IPS-15b (cell line): Measurements from ENCODE around the gene C1QTNF2.

Source experiments
- H3K27me3 ChIP-seq: one replicate; pipeline ENCODE4 v1.6.1; 2013; ENCODE audit warnings: low read length; ENCODE audit not compliant: control insufficient read depth, insufficient read depth
- H3K36me3 ChIP-seq: one replicate; pipeline ENCODE4 v1.6.1; 2013; ENCODE audit warnings: low read length; ENCODE audit not compliant: control insufficient read depth, insufficient read depth
- H3K4me1 ChIP-seq: one replicate; pipeline ENCODE4 v1.6.1; 2013; ENCODE audit warnings: mild to moderate bottlenecking, low read length; ENCODE audit not compliant: control insufficient read depth, insufficient read depth
- H3K4me3 ChIP-seq: one replicate; pipeline ENCODE4 v1.5.1; 2013; ENCODE audit warnings: low read depth, low read length
- H3K9ac ChIP-seq: one replicate; pipeline ENCODE4 v1.6.1; 2013; ENCODE audit warnings: low read depth, mild to moderate bottlenecking, low read length
- H3K9me3 ChIP-seq: one replicate; pipeline ENCODE4 v1.6.1; 2013; ENCODE audit warnings: mild to moderate bottlenecking, low read length; ENCODE audit not compliant: control insufficient read depth, insufficient read depth

Gene C1QTNF2

GRCh38 chr5:160387445-160387844 is 17.0 kb upstream of the C1QTNF2 start:
- H3K4me1 ChIP-seq: no peaks in the 10 kb centered on the region
- H3K36me3 ChIP-seq: no peaks in the 10 kb centered on the region
- H3K9ac ChIP-seq: no peak overlapping the region
- no peak overlapping the region for H3K4me3 ChIP-seq
- H3K27me3 ChIP-seq: no peaks in the 10 kb centered on the region
- H3K9me3 ChIP-seq: no peaks in the 10 kb centered on the region

GRCh38 chr5:160385496-160385895 is 15.1 kb upstream of the C1QTNF2 start:
- H3K4me1 ChIP-seq: no peaks in the 10 kb centered on the region
- H3K4me3 ChIP-seq: no peak overlapping the region

GRCh38 chr5:160384681-160385080 is 14.3 kb upstream of the C1QTNF2 start:
- no peaks in the 10 kb centered on the region for H3K36me3 ChIP-seq
- no peak overlapping the region for H3K9ac ChIP-seq
- no peak overlapping the region for H3K4me3 ChIP-seq
- H3K4me1 ChIP-seq: no peaks in the 10 kb centered on the region
- H3K9me3 ChIP-seq: no peaks in the 10 kb centered on the region
- no peaks in the 10 kb centered on the region for H3K27me3 ChIP-seq

More at GRCh38 chr5:160385496-160385895, 15.1 kb upstream of the C1QTNF2 start:
- no peaks in the 10 kb centered on the region for H3K27me3 ChIP-seq
- no peaks in the 10 kb centered on the region for H3K9me3 ChIP-seq
- H3K36me3 ChIP-seq: no peaks in the 10 kb centered on the region
- no peak overlapping the region for H3K9ac ChIP-seq

- Histone ChIP-seq H3K4me3 (no peak overlapping the region), H3K9ac (no peak overlapping the region), H3K9me3 (no peaks in the 10 kb centered on the region), H3K36me3 (no peaks in the 10 kb centered on the region), H3K4me1 (no peaks in the 10 kb centered on the region), H3K27me3 (no peaks in the 10 kb centered on the region)
Observed at GRCh38 chr5:160382346-160382745, 11.9 kb upstream of the C1QTNF2 start.

- no peaks in the 10 kb centered on the region for H3K4me1 ChIP-seq
- H3K9me3 ChIP-seq: no peaks in the 10 kb centered on the region
- H3K27me3 ChIP-seq: peaks cover 2% of the 10 kb centered on the region
- no peak overlapping the region for H3K9ac ChIP-seq
- H3K4me3 ChIP-seq: no peak overlapping the region
- H3K36me3 ChIP-seq: no peaks in the 10 kb centered on the region
Observed at GRCh38 chr5:160380041-160380440, 9.6 kb upstream of the C1QTNF2 start.

- no peaks in the 10 kb centered on the region for H3K4me1 ChIP-seq
- peaks cover 4% of the 10 kb centered on the region for H3K27me3 ChIP-seq
- no peak overlapping the region for H3K4me3 ChIP-seq
- no peaks in the 10 kb centered on the region for H3K36me3 ChIP-seq
- no peak overlapping the region for H3K9ac ChIP-seq
- no peaks in the 10 kb centered on the region for H3K9me3 ChIP-seq
Observed at GRCh38 chr5:160379511-160379910, 9.1 kb upstream of the C1QTNF2 start.

GRCh38 chr5:160378330-160378729 is 7.9 kb upstream of the C1QTNF2 start:
- H3K27me3 ChIP-seq: peaks cover 10% of the 10 kb centered on the region
- no peaks in the 10 kb centered on the region for H3K36me3 ChIP-seq
- H3K4me3 ChIP-seq: no peak overlapping the region
- H3K9me3 ChIP-seq: no peaks in the 10 kb centered on the region
- H3K4me1 ChIP-seq: no peaks in the 10 kb centered on the region
- no peak overlapping the region for H3K9ac ChIP-seq

- Histone ChIP-seq H3K36me3 (no peaks in the 10 kb centered on the region), H3K4me1 (no peaks in the 10 kb centered on the region), H3K4me3 (no peak overlapping the region), H3K27me3 (peaks cover 10% of the 10 kb centered on the region), H3K9me3 (no peaks in the 10 kb centered on the region), H3K9ac (no peak overlapping the region)
Observed at GRCh38 chr5:160377651-160378050, 7.2 kb upstream of the C1QTNF2 start.

- H3K4me1 ChIP-seq: no peaks in the 10 kb centered on the region
- H3K9ac ChIP-seq: no peak overlapping the region
- no peak overlapping the region for H3K4me3 ChIP-seq
- H3K36me3 ChIP-seq: no peaks in the 10 kb centered on the region
- no peaks in the 10 kb centered on the region for H3K9me3 ChIP-seq
- peaks cover 22% of the 10 kb centered on the region for H3K27me3 ChIP-seq
Observed at GRCh38 chr5:160376416-160376815, 6.0 kb upstream of the C1QTNF2 start.

GRCh38 chr5:160375701-160376100 is 5.3 kb upstream of the C1QTNF2 start:
- Histone ChIP-seq H3K27me3 (peaks cover 29% of the 10 kb centered on the region), H3K9me3 (no peaks in the 10 kb centered on the region), H3K4me3 (no peak overlapping the region), H3K9ac (no peak overlapping the region), H3K36me3 (no peaks in the 10 kb centered on the region), H3K4me1 (no peaks in the 10 kb centered on the region)

GRCh38 chr5:160375166-160375565 is 4.7 kb upstream of the C1QTNF2 start:
- Histone ChIP-seq H3K4me3 (no peak overlapping the region), H3K4me1 (no peaks in the 10 kb centered on the region), H3K27me3 (peaks cover 31% of the 10 kb centered on the region), H3K9me3 (no peaks in the 10 kb centered on the region), H3K9ac (no peak overlapping the region), H3K36me3 (no peaks in the 10 kb centered on the region)

- H3K9ac ChIP-seq: no peak overlapping the region
- H3K4me3 ChIP-seq: no peak overlapping the region
- no peaks in the 10 kb centered on the region for H3K36me3 ChIP-seq
- no peaks in the 10 kb centered on the region for H3K9me3 ChIP-seq
- peaks cover 52% of the 10 kb centered on the region for H3K27me3 ChIP-seq
- no peaks in the 10 kb centered on the region for H3K4me1 ChIP-seq
Observed at GRCh38 chr5:160371294-160371693, 868 bp upstream of the C1QTNF2 start.

GRCh38 chr5:160370713-160371034 is 248 bp upstream of the C1QTNF2 start:
- peaks cover 52% of the 10 kb centered on the region for H3K27me3 ChIP-seq
- H3K9ac ChIP-seq: no peak overlapping the region
- peak overlapping the region; percentile 23 for H3K4me3 ChIP-seq
- no peaks in the 10 kb centered on the region for H3K36me3 ChIP-seq
- H3K4me1 ChIP-seq: no peaks in the 10 kb centered on the region
- no peaks in the 10 kb centered on the region for H3K9me3 ChIP-seq
